Endodermal cell (in vitro differentiated cells): ENCODE results near the gene CFAP97. TPM values are rescaled to one million over a fixed set of nuclear protein-coding genes. Genes with fewer than 3 reads are reported as not detected.
"Not testable (repeated sequence)": the region's sequence is repeated elsewhere in the genome, so short reads cannot be mapped to it uniquely, and the experiment has no call there.

Experiments used
- DNase-seq: peaks from one replicate; pipeline ENCODE4 v3.0.0-alpha.2; 2017
- H3K27ac ChIP-seq: 2 replicates; pipeline ENCODE4 v1.5.1; 2013; ENCODE audit warnings: mild to moderate bottlenecking, low read depth, low read length, moderate library complexity
- H3K27me3 ChIP-seq: 2 replicates; pipeline ENCODE4 v1.6.1; 2013; ENCODE audit warnings: mild to moderate bottlenecking, low read length, moderate library complexity; ENCODE audit not compliant: insufficient read depth, control insufficient read depth, poor library complexity, severe bottlenecking
- H3K36me3 ChIP-seq: 2 replicates; pipeline ENCODE4 v1.7.0; 2013; ENCODE audit warnings: mild to moderate bottlenecking, low read length, moderate library complexity; ENCODE audit not compliant: control insufficient read depth, insufficient read depth
- H3K4me1 ChIP-seq: one replicate; pipeline ENCODE4 v1.7.0; 2013; ENCODE audit warnings: low read length; ENCODE audit not compliant: control insufficient read depth, insufficient read depth
- H3K4me3 ChIP-seq: 2 replicates; pipeline ENCODE4 v1.5.1; 2013; ENCODE audit warnings: mild to moderate bottlenecking, low read length, moderate library complexity
- H3K9ac ChIP-seq: 2 replicates; pipeline ENCODE4 v1.6.1; 2013; ENCODE audit warnings: mild to moderate bottlenecking, low read length, moderate library complexity; ENCODE audit not compliant: poor library complexity, severe bottlenecking; ENCODE audit errors: extremely low read depth
- H3K9me3 ChIP-seq: 2 replicates; pipeline ENCODE4 v1.6.1; 2013; ENCODE audit warnings: mild to moderate bottlenecking, low read length, moderate library complexity; ENCODE audit not compliant: control insufficient read depth
- H3K27ac Mint-ChIP-seq: 2 replicates; pipeline ENCODE4 v1.8.0; 2020; ENCODE audit warnings: mixed read lengths
- H3K27me3 Mint-ChIP-seq: 2 replicates; pipeline ENCODE4 v1.8.0; 2021; ENCODE audit warnings: mild to moderate bottlenecking, mixed read lengths; ENCODE audit not compliant: insufficient read depth
- H3K36me3 Mint-ChIP-seq: 2 replicates; pipeline ENCODE4 v1.8.0; 2020; ENCODE audit warnings: low read depth, mixed read lengths
- H3K4me1 Mint-ChIP-seq: 2 replicates; pipeline ENCODE4 v1.8.0; 2020; ENCODE audit warnings: mixed read lengths
- H3K4me3 Mint-ChIP-seq: 2 replicates; pipeline ENCODE4 v1.8.0; 2020; ENCODE audit warnings: mild to moderate bottlenecking, moderate library complexity, mixed read lengths
- H3K9me3 Mint-ChIP-seq: 2 replicates; pipeline ENCODE4 v1.8.0; 2020; ENCODE audit warnings: mild to moderate bottlenecking, mixed read lengths
- CTCF ChIP-seq: fragments of 200-600 bp; sonication (generic); conservative IDR thresholded peaks from 2 replicates; pipeline ENCODE4 v1.5.0; 2021; ENCODE audit warnings: antibody characterized with exemption, mild to moderate bottlenecking
- WGBS, 2 experiments: methylation state at CpG; one replicate each; pipeline versions ENCODE4 v1.1.5 to v1.1.7; 2013; ENCODE audit warnings: missing lambda C conversion rate in 2 of 2, mixed read lengths in 1 of 2; ENCODE audit not compliant: insufficient coverage in 1 of 2, insufficient read length in 1 of 2; 5-methylcytosine and 5-hydroxymethylcytosine counted together
- total RNA-seq, 2 donors: library from RNA; stranded (reverse); fragmentation: NEBNext Ultra II Directional in 1 of 2; extraction: Animal tissue kit (Norgen Biotek cat#: 25700) in 1 of 2; gene quantifications; 2 replicates in 1 of 2; 3 replicates in 1 of 2; pipeline ENCODE4 v1.2.1, GENCODE V29; 2021

Gene CFAP97
- total RNA-seq, 2 donors from 2014 or later, result 33.8 to 41.6 TPM

GRCh38 chr4:185204238-185204910 is 574 bp upstream of the CFAP97 start:
- Mint-ChIP-seq H3K4me1 (peaks cover 32% of the 10 kb centered on the region), H3K9me3 (no peaks in the 10 kb centered on the region), H3K27ac (no peak overlapping the region), H3K27me3 (peaks cover 21% of the 10 kb centered on the region), H3K4me3 (peak overlapping the region; percentile 74), H3K36me3 (peaks cover 6% of the 10 kb centered on the region)
- WGBS, 2 experiments, result 30% methylated on average over 4 to 14 of the region's 14 CpGs
- H3K9ac ChIP-seq, result peak overlapping the region; percentile 62
- no peaks in the 10 kb centered on the region for H3K9me3 ChIP-seq
- no peak for DNase-seq
- H3K27ac ChIP-seq, result no peak overlapping the region
- no peaks in the 10 kb centered on the region for H3K36me3 ChIP-seq
- TF ChIP-seq CTCF, result no peak
- H3K27me3 ChIP-seq, result no peaks in the 10 kb centered on the region
- no peaks in the 10 kb centered on the region for H3K4me1 ChIP-seq
- peak overlapping the region; percentile 86 for H3K4me3 ChIP-seq

- WGBS, 2 experiments, result 83 to 96% methylated on average over 5 to 8 of the region's 8 CpGs
- Mint-ChIP-seq H3K27ac (peak overlapping the region; percentile 85), H3K27me3 (peaks cover 11% of the 10 kb centered on the region), H3K4me1 (peaks cover 27% of the 10 kb centered on the region), H3K9me3 (no peaks in the 10 kb centered on the region), H3K4me3 (peak overlapping the region; percentile 74), H3K36me3 (peaks cover 6% of the 10 kb centered on the region)
- H3K4me3 ChIP-seq, result peak overlapping the region; percentile 86
- no peak for DNase-seq
- H3K4me1 ChIP-seq, result no peaks in the 10 kb centered on the region
- no peak overlapping the region for H3K27ac ChIP-seq
- H3K9me3 ChIP-seq, result no peaks in the 10 kb centered on the region
- TF ChIP-seq CTCF, result no peak
- no peaks in the 10 kb centered on the region for H3K27me3 ChIP-seq
- peak overlapping the region; percentile 62 for H3K9ac ChIP-seq
- no peaks in the 10 kb centered on the region for H3K36me3 ChIP-seq
Observed at GRCh38 chr4:185202984-185203485, 765 bp downstream of the CFAP97 start.

GRCh38 chr4:185201977-185202962 is 1.5 kb downstream of the CFAP97 start:
- Histone ChIP-seq H3K4me1 (no peaks in the 10 kb centered on the region), H3K36me3 (no peaks in the 10 kb centered on the region), H3K4me3 (peak overlapping the region; percentile 86), H3K9ac (no peak overlapping the region), H3K27ac (no peak overlapping the region), H3K27me3 (no peaks in the 10 kb centered on the region), H3K9me3 (no peaks in the 10 kb centered on the region)
- H3K27me3 Mint-ChIP-seq, result peaks cover 4% of the 10 kb centered on the region
- H3K4me1 Mint-ChIP-seq, result peaks cover 27% of the 10 kb centered on the region
- H3K4me3 Mint-ChIP-seq, result peak overlapping the region; percentile 74
- H3K27ac Mint-ChIP-seq, result no peak overlapping the region
- peaks cover 8% of the 10 kb centered on the region for H3K36me3 Mint-ChIP-seq
- WGBS, 2 experiments, result 69 to 77% methylated on average over 3 to 16 of the region's 16 CpGs
- DNase-seq, result no peak
- no peaks in the 10 kb centered on the region for H3K9me3 Mint-ChIP-seq
- no peak for TF ChIP-seq CTCF

GRCh38 chr4:185198189-185198588 is 5.6 kb downstream of the CFAP97 start:
- H3K9ac ChIP-seq, H3K9me3 Mint-ChIP-seq, H3K27ac Mint-ChIP-seq, H3K4me3 ChIP-seq, H3K27me3 ChIP-seq, H3K9me3 ChIP-seq, H3K27me3 Mint-ChIP-seq, DNase-seq, H3K36me3 ChIP-seq, H3K27ac ChIP-seq, H3K4me1 ChIP-seq, H3K4me3 Mint-ChIP-seq: not testable (repeated sequence)
- Mint-ChIP-seq H3K4me1 (peaks cover 16% of the 10 kb centered on the region), H3K36me3 (peaks cover 10% of the 10 kb centered on the region)
- 76 to 90% methylated on average over 2 to 4 of the region's 4 CpGs for WGBS, 2 experiments
